Hindlimb muscle (tissue), 1 donor: ENCODE measurements around the gene PCBP3. TPM values are rescaled to one million over a fixed set of nuclear protein-coding genes. Genes with fewer than 3 reads are reported as not detected.
"Not testable (repeated sequence)": the region's sequence is repeated elsewhere in the genome, so short reads cannot be mapped to it uniquely, and the experiment has no call there.

ENCODE experiments used
- DNase-seq: peaks from one replicate; pipeline ENCODE4 v3.0.0-alpha.2; 2013
- polyA plus RNA-seq: library from polyadenylated mRNA; unstranded; fragments of 120-200 nt; gene quantifications from one replicate; pipeline ENCODE4 v1.2.1, GENCODE V29; 2013; ENCODE audit not compliant: insufficient read length

Gene PCBP3
- polyA plus RNA-seq, 1 donor: 0.81 TPM

DNA sequence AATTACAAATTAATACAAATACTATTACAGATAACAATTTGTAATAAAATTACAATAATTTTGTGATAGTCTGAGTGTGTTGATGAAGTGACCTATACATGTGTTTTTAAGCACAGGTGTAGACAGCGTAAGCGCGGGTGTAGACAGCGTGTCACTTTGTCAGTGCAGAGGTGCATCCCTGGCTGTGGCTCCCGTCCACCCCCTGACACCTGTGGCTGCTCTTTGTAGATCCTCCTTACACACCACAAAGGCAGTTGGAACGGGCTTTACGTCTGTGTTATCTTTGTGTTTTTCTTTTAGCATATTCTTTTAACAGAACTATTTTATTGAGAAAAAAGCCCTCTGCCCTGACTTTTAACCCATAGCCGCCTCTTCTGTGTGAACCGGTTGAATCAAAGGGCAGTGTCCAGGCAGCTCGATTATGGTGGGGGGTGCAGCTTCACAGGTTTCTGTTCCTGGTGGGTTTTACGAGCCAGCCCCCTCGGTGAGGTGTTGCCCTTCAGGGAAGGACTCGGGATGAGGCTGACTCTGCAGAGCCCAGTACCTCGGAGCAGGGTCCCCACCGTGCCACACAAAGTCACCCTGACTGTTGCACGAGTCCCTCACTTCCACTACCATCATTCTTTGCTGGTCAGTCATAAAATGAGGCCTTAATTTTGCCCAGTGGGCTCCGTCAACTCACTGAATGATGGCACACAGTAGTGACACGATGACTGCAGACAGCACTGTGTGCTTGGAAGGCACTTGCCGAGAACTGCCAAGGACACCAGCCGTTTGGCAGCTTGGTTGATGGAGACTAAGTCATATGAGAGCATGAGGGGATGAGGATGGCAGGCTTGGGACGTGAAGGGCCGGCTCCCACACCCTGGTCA, 251.6 kb downstream of the PCBP3 start:
- DNase-seq: no peak

DNA sequence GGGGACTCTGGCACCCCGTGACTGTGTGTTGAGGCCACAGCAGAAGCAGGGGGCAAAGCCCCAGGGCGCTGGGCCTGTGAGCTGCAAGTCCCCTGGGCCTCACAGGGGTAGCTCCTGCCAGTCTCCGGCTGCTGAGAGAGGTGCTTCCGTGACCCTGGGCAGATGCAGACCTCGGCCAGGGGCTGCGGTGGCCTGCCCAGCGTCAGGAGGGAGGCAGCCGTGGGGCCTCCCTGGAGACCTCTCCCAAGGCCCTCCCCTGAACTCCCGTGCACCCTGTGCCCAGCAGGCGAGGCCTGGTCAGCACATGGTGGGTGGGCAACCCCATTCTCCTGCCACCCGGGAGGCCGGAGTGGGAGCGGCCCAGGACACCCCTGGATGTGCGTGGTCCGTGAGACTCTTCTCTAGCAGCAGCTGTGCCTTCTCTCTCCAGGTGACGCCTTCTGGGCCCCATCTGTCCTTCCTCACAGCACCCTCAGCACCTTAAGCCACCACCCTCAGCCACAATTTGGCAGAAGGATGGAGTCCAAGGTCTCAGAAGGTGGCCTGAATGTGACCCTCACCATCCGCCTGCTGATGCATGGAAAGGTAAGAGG, 252.3 kb downstream of the PCBP3 start:
- no peak for DNase-seq

DNA sequence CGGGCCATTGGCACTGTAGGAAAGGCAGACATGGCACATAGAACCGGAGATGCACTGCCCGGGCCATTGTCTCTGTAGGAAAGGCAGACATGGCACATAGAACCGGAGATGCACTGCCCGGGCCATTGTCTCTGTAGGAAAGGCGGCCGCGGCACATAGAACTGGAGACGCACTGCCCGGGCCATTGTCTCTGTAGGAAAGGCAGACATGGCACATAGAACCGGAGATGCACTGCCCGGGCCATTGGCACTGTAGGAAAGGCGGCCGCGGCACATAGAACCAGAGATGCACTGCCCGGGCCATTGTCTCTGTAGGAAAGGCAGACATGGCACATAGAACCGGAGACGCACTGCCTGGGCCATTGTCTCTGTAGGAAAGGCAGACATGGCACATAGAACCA, 252.9 kb downstream of the PCBP3 start:
- DNase-seq: not testable (repeated sequence)

DNA sequence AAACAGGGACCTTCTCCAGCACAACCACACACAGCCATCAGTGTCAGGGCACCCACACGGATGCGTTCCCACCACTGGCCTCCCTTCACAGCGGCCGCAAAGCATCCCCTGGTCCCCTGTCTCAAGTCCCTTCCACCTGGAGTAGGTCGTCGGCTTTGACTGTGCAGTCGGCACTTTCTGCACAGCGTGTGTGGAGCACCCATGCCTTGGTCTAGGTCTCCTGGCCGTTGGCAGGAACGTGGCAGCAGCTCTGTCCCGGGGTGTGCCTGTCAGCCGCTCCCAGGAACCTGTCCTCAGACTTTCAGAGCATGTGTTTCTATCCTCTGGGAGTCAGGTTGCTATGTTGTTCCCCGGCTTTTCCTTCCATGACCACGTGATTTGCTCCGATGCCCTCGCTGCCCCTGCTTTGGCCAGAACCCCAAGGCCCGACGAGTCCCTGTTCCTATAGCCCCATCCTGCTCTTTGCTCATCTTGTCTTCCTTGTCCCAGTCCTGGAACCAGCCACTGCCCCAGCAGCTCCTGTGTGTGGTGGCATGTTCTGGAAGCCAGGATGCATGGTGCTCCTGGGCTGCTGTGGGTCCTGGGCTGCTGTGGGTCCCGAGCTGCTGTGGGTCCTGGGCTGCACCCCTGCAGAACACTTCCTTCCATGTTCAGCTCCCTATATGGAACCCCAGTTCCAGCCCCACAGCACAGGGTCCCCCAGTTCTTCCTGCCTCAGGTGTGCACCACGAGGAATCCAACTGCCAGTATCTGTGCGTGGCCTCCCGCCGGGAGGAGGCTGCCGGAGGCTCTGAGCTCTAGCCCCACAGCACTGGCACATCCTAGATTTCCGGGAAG, 253.9 kb downstream of the PCBP3 start:
- no peak for DNase-seq

DNA sequence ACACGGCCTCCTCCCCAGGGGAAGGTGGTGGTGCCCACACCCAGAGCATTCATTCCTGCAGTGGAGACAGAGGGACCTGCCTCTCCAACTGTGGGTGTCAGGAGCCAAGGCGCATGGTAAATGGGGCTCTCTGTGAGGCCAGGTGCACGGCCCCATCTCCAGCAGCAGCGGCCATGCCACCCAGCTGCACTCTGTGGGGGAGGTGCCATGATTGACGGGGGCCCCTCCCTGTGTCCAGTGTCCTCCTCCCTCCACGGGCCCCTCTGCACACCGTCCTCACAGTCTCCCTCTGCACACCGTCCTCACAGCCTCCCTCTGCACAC, 254.5 kb downstream of the PCBP3 start:
- no peak for DNase-seq

DNA sequence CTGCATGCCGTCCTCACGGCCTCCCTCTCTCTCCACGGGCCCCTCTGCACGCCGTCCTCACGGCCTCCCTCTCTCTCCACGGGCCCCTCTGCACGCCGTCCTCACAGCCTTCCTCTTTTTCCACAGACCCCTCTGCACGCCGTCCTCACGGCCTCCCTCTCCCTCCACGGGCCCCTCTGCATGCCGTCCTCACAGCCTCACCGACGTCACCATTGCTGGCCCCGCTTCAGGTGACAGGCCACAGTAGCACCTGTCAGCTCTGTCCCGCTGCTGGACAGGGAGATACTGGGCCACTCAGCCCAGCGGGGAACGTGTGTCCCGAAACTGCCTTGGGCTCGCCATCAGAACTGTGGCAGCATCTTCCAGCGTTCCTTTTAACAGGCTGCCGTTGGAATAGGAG, 255.3 kb downstream of the PCBP3 start:
- no peak for DNase-seq

DNA sequence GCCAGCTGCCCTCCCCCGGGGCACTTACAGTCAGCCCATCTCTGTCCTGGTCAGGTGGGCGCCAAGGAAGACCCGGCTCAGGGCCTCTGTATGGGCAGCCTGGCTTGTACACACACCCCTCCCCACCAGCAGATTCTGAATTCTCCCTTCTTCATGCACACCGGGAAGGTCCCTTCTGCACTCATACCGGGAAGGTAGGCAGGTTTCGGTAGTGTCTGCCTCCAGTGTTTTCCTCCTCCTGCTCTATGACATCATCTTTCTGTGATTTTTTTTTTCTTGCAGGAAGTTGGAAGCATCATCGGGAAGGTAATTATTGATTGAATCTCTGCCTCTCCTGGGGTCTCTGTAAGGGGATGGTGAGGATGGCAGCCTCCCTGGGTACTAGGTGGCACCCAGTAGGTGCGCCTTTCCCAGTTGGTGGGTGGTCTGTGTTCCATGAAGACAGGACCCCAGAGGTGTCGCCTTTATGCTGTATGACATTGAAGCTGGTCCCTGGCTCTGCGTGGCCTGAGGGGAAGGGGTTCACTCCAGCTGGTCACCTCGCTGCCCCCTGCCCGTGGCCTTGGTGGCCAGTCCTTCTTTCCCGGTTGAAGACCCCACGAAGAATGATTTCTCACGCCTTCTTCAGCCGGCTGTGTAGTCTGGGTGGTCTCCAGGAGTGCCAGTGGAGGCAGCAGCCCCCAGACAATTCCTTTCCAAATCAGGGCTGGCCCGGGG, 255.9 kb downstream of the PCBP3 start:
- DNase-seq: no peak

DNA sequence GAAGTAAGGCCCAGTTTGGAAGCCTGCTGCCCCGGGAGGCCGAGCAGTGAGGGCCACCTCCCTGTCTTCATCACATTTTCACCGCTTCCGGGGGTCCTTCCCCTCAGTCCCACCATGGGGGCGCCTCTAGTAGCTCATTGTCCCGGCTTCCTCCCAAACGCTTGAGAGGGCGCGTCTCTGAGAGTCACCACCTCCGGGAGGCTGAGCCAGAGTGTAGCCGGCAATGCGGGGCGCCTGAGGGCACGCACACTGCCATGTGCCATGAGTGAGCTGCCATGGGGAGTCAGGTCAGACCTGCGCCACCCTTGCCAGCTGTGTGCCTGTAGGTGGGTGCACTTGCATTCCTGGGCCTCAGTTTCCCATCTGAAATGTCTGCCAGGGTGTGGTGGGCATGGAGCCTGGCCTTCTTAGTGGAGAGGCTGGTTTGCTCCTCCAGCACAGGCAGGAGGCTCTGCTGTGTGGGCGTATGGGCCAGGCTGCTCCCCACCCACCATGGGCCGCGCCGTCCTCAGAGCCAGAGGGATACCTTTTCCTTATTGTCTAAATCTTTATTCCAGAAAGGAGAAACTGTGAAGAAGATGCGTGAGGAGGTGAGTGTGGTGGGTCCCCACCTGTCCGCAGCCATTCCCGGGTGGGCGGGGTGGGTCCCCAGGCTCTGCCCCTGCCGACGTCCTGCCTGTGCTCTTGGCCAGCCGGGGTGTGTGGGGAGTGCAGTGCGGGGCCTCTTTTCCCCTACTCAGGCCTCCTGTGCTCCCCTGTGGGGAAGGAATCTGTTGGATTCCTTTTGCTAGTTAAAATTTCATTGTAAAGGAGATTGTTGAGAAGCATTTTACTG, 256.7 kb downstream of the PCBP3 start:
- no peak for DNase-seq

DNA sequence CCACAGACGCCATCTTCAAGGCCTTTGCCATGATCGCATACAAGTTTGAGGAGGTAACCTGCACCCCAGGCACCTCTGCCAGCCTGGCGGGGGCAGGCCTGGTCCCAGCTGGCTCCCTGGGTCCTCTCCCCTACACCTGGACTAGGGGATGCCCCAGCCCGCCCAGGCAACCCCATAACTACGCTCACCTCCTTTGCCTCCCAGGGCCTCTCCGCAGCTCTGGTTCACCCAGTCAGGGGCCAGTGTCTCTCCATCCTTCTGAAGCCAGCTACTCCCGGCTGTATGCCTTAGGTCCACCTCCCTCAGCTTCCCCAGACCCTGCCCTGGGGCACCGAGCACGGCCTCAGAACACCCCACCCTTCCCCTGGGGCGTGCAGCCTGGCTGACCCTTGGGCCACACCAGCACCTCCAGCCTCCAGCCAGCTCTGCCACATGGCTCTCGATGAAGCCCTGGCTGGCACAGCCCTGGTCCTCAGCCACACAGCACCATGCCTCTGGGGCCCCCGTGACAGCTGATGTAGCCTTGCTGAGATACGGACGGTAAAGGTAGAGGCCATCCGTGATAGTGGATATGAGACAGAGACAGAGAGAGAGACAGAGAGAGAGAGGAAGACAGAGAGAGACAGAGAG, 257.7 kb downstream of the PCBP3 start:
- DNase-seq: no peak

DNA sequence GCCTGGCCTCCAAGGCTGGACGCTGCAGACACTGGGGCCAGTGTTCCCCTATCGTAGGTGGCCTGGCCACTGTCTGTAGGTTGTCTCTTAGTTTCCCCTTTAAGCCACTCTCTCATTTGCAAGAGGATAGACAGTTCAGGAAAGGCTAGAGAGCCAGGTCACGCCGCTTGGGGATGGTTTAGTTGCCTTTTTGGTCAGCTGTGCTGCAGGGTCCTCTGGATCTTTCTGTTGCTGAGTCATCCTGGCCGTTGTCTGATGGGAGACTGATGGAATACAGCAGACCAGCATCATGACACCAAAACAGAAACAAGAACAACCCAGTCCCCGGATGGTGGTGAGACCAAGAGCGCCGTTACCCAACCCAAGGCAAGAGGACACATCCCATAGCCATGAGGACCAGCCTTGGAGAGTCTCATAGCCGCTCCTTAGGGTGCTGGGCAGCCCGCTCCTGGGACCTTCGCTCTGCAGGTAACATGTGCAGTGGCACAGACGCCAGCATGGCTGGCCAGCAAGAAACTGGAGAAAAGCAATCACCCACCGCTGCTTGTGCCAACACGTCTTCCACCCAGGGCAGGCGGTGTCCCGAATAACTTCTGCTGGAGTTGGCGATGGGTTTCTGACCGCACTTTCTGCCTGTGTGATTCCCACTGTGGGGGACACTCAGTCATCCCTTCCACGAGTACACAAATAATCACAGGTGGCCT, 258.9 kb downstream of the PCBP3 start:
- no peak for DNase-seq

DNA sequence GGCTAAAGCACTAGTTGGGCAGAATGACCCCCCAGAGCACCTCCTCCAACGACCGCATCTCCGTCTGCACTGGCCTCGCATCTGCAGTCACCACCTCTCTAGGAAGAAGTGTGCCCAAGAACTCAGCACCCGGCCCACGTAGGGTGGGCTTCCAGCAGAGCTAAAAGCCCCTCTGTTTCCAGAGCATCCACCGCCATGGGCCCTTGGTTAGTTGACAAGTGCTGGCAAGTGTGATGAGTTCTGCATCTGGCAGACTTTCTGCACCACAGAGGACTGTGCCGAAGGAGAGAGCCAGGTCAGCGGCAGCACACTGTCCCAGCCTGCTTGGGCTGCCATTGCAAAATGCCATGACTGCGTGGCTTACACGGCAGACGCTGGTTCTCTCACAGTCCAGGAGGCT, 261.7 kb downstream of the PCBP3 start:
- DNase-seq: no peak

DNA sequence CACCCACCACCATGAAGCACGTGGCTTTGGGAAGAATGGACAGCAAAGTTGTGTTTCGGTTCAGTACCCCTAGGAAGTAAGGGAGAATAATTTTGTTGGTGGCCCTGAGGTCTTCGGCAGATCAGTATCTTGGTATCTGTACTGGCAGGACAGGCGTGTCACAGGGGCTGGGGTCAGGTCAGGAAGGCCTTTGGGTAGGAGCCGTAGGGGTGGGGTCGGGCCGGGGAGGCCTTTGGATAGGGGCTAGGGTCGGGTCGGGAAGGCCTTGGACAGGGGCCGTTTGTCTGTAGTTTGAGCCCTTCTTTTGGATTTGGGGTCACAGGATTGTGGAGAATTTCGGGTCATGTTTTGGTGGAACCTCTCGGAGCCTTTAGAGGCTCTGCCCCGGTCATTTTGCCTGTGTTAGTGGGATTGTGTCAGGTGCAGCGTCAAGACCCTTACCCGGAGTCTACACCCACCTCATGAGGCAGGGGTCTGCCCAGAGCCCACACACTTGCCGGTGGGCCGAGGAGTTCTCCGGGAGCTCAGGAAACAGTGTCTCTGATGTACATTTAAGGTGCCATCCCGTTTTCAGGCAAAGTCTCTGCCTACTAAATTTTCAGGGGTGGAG, 262.8 kb downstream of the PCBP3 start:
- no peak for DNase-seq

DNA sequence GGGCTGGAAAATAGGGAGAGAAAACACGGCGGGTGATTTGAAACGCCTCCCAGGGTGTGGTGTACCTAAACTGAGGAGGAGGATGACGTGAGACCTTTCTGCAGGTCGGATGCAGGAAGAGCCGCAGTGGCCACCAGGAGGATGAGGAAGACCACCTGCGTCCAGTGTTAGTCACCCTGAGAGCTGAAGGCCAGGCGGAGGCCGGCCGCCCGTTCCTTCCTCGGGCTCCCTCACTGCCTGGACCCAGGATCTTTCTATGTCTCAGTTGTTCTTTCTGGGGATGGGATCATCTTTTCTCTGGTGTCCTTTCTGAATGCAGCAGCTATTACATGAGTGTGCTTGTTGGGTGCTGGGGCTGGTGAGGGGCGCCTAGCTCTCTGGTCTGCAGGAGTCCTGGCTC, 263.3 kb downstream of the PCBP3 start:
- DNase-seq: no peak

DNA sequence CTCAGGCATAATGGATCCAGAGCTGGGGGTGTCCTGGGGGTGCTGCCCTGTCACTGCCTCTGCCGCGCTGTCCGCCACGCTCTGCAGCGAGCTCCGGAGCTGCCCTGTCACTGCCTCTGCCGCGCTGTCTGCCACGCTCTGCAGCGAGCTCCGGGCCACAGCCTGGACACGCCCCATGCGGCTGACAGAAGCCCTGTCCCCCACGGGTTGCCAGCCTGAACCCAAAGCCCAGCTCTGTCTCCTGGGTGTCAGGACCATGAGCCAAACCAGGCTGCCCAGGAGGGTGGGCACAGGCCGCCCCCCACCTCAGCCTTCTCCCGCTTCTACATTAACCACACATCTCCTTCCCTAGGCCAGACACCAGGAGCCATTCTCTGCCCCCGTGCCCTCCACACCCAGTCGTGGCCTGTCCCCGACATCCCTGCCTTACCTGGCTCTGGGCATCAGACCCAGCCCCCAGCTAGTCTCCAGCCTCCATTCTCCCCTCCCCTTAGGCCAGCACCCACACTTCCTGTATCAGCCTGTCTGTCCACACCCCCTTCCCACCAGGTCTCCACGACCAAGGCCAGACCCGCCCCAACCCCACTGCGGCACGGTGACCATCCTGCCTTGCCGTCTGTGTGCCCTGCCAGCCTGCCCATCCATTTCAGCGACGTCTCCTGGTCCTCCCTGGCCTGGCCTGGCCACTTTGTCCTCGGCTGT, 265.2 kb downstream of the PCBP3 start:
- DNase-seq: no peak

DNA sequence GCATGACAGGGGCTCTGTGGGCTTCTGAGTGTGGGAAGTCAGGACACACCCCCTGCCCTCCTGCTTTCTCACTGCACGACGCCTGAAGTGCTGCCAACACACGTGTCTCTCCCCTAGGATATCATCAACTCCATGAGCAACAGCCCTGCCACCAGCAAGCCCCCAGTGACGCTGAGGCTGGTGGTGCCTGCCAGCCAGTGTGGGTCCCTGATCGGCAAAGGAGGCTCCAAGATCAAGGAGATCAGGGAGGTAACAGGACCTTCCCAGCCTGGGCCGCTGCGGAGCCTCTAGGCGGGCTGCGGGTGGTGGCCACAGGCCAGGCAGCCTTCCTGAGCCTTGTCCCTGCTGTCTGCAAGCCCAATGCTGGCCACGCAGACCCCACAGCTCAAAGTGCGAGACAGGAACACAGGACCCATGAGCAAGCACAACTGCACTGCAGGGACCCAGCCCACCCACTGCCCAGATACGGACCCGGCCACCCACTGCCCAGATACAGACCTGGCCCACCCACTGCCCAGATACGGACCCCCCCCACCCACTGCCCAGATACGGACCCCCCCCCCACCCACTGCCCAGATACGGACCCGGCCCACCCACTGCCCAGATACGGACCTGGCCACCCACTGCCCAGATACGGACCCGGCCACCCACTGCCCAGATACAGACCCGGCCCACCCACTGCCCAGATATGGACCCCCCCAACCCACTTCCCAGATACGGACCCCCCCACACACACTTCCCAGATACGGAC, 265.9 kb downstream of the PCBP3 start:
- DNase-seq: no peak

DNA sequence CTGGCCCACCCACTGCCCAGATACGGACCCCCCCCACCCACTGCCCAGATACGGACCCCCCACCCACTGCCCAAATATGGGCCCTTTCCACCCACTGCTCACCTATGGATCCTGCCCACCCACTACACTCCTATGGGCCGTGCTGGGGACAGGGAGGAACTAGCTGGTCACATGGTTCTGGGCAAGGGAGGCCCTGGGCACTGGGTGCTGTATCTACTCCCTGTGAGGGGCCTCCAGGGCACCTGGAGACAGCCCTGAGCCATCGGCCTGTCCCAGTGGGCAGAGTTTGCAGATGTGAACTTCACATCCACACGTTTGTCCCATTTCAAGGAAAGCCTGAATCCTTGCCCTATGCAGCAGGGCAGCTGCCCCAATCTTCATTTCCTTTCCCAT, 266.6 kb downstream of the PCBP3 start:
- no peak for DNase-seq

DNA sequence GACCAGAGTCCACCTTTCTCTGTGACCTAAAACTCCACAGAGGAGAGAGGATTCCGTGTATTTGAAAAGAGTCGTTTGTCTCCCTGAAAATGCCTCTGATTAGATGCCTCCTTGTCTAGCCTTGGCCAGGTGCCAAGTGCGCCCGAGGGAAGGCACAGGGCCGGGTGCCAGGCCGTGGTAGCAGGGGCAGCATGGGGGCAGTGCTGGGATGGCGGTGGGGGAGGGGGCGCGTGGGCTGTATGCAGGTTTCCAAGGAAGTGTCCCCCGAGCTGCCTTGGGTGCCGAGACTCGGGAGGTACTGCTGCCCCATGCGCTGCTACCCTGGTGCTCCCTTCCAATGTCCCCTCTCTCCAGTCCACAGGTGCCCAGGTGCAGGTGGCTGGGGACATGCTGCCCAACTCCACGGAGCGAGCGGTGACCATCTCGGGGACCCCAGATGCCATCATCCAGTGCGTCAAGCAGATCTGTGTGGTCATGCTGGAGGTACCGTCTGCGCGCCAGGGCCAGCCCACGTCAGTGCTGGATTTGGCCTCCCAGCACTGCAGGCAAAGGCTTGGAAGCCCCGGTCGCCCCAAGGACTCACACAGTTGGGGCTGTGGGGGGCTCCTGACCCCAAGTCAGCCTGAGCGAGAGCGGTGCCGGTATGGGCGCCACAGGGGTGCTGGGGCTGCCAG, 267.2 kb downstream of the PCBP3 start:
- no peak for DNase-seq

DNA sequence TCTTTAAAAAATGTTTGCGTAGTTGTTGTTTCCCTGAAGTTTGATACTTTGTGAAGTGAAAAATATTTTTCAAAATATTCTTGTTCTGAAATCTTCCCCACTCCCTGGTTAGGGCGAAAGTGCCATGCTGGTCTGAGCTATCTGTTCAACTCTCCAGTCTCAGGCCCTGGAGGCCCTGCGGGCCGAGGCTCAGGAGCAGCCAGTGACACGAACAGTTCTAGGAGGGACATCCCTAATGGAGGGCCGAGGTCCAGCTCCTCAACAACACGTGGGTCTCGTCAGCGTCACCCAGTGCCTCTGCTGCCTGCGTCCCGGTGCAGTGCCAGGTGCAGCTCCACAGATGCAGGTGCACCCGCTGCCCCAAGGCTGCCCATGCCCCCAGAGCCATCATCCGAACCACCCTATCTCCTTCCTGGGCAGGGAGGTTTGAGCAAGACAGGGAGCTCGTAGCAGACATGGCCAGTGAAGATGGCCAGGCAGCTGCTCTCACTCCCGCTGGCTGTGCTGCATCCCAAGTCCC, 268.3 kb downstream of the PCBP3 start:
- DNase-seq: no peak
